Measurements from ENCODE around the gene SLC43A2.

SLC43A2 gene

DNA sequence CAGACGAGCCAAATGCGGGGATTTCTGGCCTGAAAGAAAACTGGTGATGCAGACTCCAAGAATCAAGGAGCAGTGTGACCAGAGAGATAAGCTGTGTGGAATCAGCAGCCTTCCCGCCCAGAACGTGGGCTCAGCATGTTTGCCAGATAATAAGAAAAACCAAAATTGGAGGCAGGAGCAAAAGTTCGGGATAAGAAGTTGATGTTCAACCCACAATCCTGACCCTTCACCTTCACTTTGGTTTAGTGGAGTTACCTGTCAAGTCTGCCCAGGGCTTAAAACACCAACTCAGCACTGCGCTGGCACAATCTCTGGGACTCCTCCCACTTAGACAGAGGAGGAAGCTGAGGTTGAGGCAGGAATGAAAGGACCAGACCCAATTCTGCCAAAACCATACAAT lies 3.1 kb downstream of the SLC43A2 start:
- Histone ChIP-seq H3K27ac (ENCODE audit: low read length) (no peak overlapping the region), H3K4me1 (ENCODE audit: low read length) (peaks cover 16% of the 10 kb centered on the region), H4K20me1 (ENCODE audit: insufficient read depth, low read length) (no peaks in the 10 kb centered on the region), H3K9ac (ENCODE audit: low read length) (no peak overlapping the region), H3K9me3 (replicated peaks; ENCODE audit: insufficient read depth, low read length) (no peaks in the 10 kb centered on the region), H3K27me3 (replicated peaks; ENCODE audit: insufficient read depth, low read length) (no peaks in the 10 kb centered on the region), H3K36me3 (replicated peaks; ENCODE audit: insufficient read depth, low read length) (no peaks in the 10 kb centered on the region), H3K4me2 (ENCODE audit: low read depth, low read length) (no peak overlapping the region), H3K4me3 (ENCODE audit: low read length) (no peak overlapping the region), H3K79me2 (ENCODE audit: low read length) (no peaks in the 10 kb centered on the region), H2AFZ (ENCODE audit: low read length) (no peak overlapping the region), H3F3A (ENCODE audit: insufficient read depth, low read length) (peaks cover 12% of the 10 kb centered on the region), H3K9me2 (replicated peaks; ENCODE audit: insufficient read depth, low read length) (no peaks in the 10 kb centered on the region)
- TF ChIP-seq EZH2 (optimal IDR thresholded peaks at IDR 0.05; ENCODE audit: low read depth, low read length) (no peak), EZH2phosphoT487 (IDR thresholded peaks at IDR 0.05; ENCODE audit: low read length) (no peak)
- TF ChIP-seq, protein P1, sequence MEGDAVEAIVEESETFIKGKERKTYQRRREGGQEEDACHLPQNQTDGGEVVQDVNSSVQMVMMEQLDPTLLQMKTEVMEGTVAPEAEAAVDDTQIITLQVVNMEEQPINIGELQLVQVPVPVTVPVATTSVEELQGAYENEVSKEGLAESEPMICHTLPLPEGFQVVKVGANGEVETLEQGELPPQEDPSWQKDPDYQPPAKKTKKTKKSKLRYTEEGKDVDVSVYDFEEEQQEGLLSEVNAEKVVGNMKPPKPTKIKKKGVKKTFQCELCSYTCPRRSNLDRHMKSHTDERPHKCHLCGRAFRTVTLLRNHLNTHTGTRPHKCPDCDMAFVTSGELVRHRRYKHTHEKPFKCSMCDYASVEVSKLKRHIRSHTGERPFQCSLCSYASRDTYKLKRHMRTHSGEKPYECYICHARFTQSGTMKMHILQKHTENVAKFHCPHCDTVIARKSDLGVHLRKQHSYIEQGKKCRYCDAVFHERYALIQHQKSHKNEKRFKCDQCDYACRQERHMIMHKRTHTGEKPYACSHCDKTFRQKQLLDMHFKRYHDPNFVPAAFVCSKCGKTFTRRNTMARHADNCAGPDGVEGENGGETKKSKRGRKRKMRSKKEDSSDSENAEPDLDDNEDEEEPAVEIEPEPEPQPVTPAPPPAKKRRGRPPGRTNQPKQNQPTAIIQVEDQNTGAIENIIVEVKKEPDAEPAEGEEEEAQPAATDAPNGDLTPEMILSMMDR (IDR thresholded peaks at IDR 0.05; ENCODE audit: low read length), result no peak
- DNase-seq, result no peak

DNA sequence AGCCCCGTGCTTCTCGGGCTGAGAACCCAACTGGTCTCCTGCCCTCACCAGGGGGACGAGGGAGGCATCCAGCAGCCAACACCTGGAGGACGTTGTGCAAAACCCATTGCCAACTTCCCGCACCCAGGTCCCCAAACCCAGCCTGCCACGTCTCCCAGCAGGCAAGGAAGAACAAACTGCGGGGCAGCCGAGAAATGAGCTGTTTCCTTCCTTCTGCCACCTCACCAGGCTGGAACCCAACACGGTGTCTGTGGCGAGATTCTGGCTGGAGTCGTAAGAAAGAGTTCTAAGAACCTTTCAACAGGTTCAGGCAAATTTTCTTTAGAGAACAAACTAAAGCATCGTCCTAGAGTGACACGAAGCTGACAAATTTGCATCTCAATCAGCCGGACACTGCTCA lies 3.6 kb downstream of the SLC43A2 start:
- Histone ChIP-seq H3K36me3 (replicated peaks; ENCODE audit: insufficient read depth, low read length) (no peaks in the 10 kb centered on the region), H3K4me1 (ENCODE audit: low read length) (peaks cover 12% of the 10 kb centered on the region; the same call in 1 of the 2 replicates), H3K79me2 (ENCODE audit: low read length) (no peaks in the 10 kb centered on the region), H3K9me3 (replicated peaks; ENCODE audit: insufficient read depth, low read length) (no peaks in the 10 kb centered on the region), H4K20me1 (ENCODE audit: insufficient read depth, low read length) (no peaks in the 10 kb centered on the region), H3K27me3 (replicated peaks; ENCODE audit: insufficient read depth, low read length) (no peaks in the 10 kb centered on the region), H2AFZ (ENCODE audit: low read length) (no peak overlapping the region), H3K27ac (ENCODE audit: low read length) (no peak overlapping the region), H3F3A (ENCODE audit: insufficient read depth, low read length) (peaks cover 9% of the 10 kb centered on the region), H3K9ac (ENCODE audit: low read length) (no peak overlapping the region), H3K9me2 (replicated peaks; ENCODE audit: insufficient read depth, low read length) (no peaks in the 10 kb centered on the region), H3K4me2 (ENCODE audit: low read depth, low read length) (no peak overlapping the region), H3K4me3 (ENCODE audit: low read length) (no peak overlapping the region)
- TF ChIP-seq EZH2 (optimal IDR thresholded peaks at IDR 0.05; ENCODE audit: low read depth, low read length) (no peak), EZH2phosphoT487 (IDR thresholded peaks at IDR 0.05; ENCODE audit: low read length) (no peak)
- TF ChIP-seq, protein P1 (IDR thresholded peaks at IDR 0.05; ENCODE audit: low read length), result no peak
- DNase-seq, result no peak

DNA sequence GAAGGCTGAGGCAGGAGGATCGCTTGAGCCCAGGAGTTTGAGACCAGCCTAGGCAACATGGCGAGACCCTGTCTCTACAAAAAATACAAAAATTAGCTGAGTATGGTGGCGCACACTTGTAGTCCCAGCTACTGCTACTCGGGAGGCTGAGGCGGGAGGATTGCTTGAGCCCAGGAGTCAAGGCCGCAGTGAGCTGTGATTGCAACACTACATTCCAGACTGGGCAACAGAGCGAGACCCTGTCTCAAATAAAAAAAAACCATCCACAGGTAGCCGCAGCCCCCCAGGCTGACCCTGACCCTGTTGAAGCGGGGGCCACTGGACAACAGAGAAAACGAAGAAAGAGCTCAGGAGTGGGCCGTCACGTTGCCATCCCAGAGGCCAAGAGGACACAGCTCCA lies 4.0 kb downstream of the SLC43A2 start:
- Histone ChIP-seq H2AFZ (ENCODE audit: low read length) (no peak overlapping the region), H3K4me3 (ENCODE audit: low read length) (no peak overlapping the region), H3K9me3 (replicated peaks; ENCODE audit: insufficient read depth, low read length) (no peaks in the 10 kb centered on the region), H3K79me2 (ENCODE audit: low read length) (no peaks in the 10 kb centered on the region), H3K4me1 (ENCODE audit: low read length) (peaks cover 7% of the 10 kb centered on the region; the same call in 1 of the 2 replicates), H3F3A (ENCODE audit: insufficient read depth, low read length) (peaks cover 5% of the 10 kb centered on the region), H4K20me1 (ENCODE audit: insufficient read depth, low read length) (no peaks in the 10 kb centered on the region), H3K36me3 (replicated peaks; ENCODE audit: insufficient read depth, low read length) (no peaks in the 10 kb centered on the region), H3K9me2 (replicated peaks; ENCODE audit: insufficient read depth, low read length) (no peaks in the 10 kb centered on the region), H3K27ac (ENCODE audit: low read length) (no peak overlapping the region), H3K27me3 (replicated peaks; ENCODE audit: insufficient read depth, low read length) (no peaks in the 10 kb centered on the region), H3K9ac (ENCODE audit: low read length) (no peak overlapping the region), H3K4me2 (ENCODE audit: low read depth, low read length) (no peak overlapping the region)
- TF ChIP-seq, protein P1 (IDR thresholded peaks at IDR 0.05; ENCODE audit: low read length), result no peak
- TF ChIP-seq EZH2 (optimal IDR thresholded peaks at IDR 0.05; ENCODE audit: low read depth, low read length) (no peak), EZH2phosphoT487 (IDR thresholded peaks at IDR 0.05; ENCODE audit: low read length) (no peak)
- DNase-seq, result no peak

Measured in MM.1S (cell line).